IMR-90 (cell line): ENCODE measurements around the gene TAGLN. TPM values are rescaled to one million over a fixed set of nuclear protein-coding genes. Genes with fewer than 3 reads are reported as not detected.

Experiments
- ATAC-seq: fragments of 200-7000 bp; cut with Tn5 transposase; 2 replicates; pipeline ENCODE4 v1.9.1; 2020; ENCODE audit warnings: low read depth, mild to moderate bottlenecking, moderate library complexity
- BruUV-seq: library from RNA; stranded (reverse); fragments of 400-500 nt; replicated peaks from 2 replicates; lab custom pipeline; 2021; lab: Mats Ljungman, UMichigan
- CTCF ChIA-PET: fragments of 300-600 bp; formaldehyde crosslinking; extraction: SDS; loops from one replicate; lab custom pipeline; 2021; ENCODE audit warnings: antibody characterized with exemption; lab: Yijun Ruan, JAX
- POLR2A ChIA-PET: fragments of 300-600 bp; sonication (Branson Sonifier 250); formaldehyde crosslinking; loops from one replicate; lab custom pipeline; 2022; ENCODE audit warnings: antibody characterized with exemption; ENCODE audit not compliant: unreplicated experiment; lab: Charles Lee
- DNase-seq: peaks from one replicate; pipeline ENCODE4 v3.0.0; 2013
- H2AFZ ChIP-seq: replicated peaks from 2 replicates; pipeline ENCODE3; 2013; ENCODE audit warnings: low read length, mild to moderate bottlenecking; ENCODE audit not compliant: poor library complexity
- H2AK5ac ChIP-seq: 2 replicates; pipeline ENCODE4 v1.6.1; 2013; ENCODE audit warnings: low read depth, low read length, inconsistent platforms
- H2AK9ac ChIP-seq: replicated peaks from 2 replicates; pipeline ENCODE3; 2013; ENCODE audit warnings: mild to moderate bottlenecking, low read depth, low read length, moderate library complexity; ENCODE audit not compliant: poor library complexity
- H2BK120ac ChIP-seq: 2 replicates; pipeline ENCODE4 v1.6.1; 2013; ENCODE audit warnings: low read depth, low read length, inconsistent platforms
- H2BK15ac ChIP-seq: 3 replicates; pipeline ENCODE4 v1.6.1; 2013; ENCODE audit warnings: low read depth, low read length, inconsistent platforms
- H2BK20ac ChIP-seq: 2 replicates; pipeline ENCODE4 v1.6.1; 2013; ENCODE audit warnings: low read depth, mild to moderate bottlenecking, inconsistent platforms, low read length, moderate library complexity
- H2BK5ac ChIP-seq: 2 replicates; pipeline ENCODE4 v1.6.1; 2013; ENCODE audit warnings: mild to moderate bottlenecking, low read depth, low read length, inconsistent platforms; ENCODE audit not compliant: poor library complexity, severe bottlenecking
- H3K14ac ChIP-seq: replicated peaks from 2 replicates; pipeline ENCODE4 v1.6.1; 2013; ENCODE audit warnings: low read depth, low read length, inconsistent platforms
- H3K18ac ChIP-seq: 2 replicates; pipeline ENCODE4 v1.6.1; 2013; ENCODE audit warnings: low read depth, low read length, control low read depth
- H3K23ac ChIP-seq: 2 replicates; pipeline ENCODE4 v1.6.1; 2013; ENCODE audit warnings: low read depth, low read length, inconsistent platforms
- H3K27ac ChIP-seq: 2 replicates; pipeline ENCODE4 v1.5.1; 2013; ENCODE audit warnings: mild to moderate bottlenecking, control low read depth, low read length; ENCODE audit not compliant: insufficient read depth
- H3K27me3 ChIP-seq: 2 replicates; pipeline ENCODE4 v1.6.1; 2013; ENCODE audit warnings: low read length; ENCODE audit not compliant: control insufficient read depth, insufficient read depth
- H3K36me3 ChIP-seq: 2 replicates; pipeline ENCODE4 v1.6.1; 2013; ENCODE audit warnings: low read length, mixed read lengths; ENCODE audit not compliant: control insufficient read depth, insufficient read depth
- H3K4ac ChIP-seq: 2 replicates; pipeline ENCODE4 v1.6.1; 2013; ENCODE audit warnings: low read depth, low read length, inconsistent platforms
- H3K4me1 ChIP-seq: 2 replicates; pipeline ENCODE4 v1.6.1; 2013; ENCODE audit warnings: low read length, mixed read lengths; ENCODE audit not compliant: control insufficient read depth, insufficient read depth
- H3K4me2 ChIP-seq: 2 replicates; pipeline ENCODE4 v1.6.1; 2013; ENCODE audit warnings: low read depth, mild to moderate bottlenecking, control low read depth, low read length, moderate library complexity
- H3K4me3 ChIP-seq: 2 replicates; pipeline ENCODE4 v1.5.1; 2013; ENCODE audit warnings: low read depth, mild to moderate bottlenecking, control low read depth, low read length, moderate library complexity; ENCODE audit not compliant: insufficient read depth
- H3K56ac ChIP-seq: 2 replicates; pipeline ENCODE4 v1.6.1; 2013; ENCODE audit warnings: low read length, inconsistent platforms; ENCODE audit not compliant: insufficient read depth; ENCODE audit errors: extremely low read depth
- H3K79me1 ChIP-seq, 2 experiments: 2 replicates each; pipeline ENCODE4 v1.6.1; 2013; ENCODE audit warnings: low read length in 2 of 2, inconsistent platforms in 1 of 2, low read depth in 1 of 2
- H3K9ac ChIP-seq: 2 replicates; pipeline ENCODE4 v1.6.1; 2013; ENCODE audit warnings: low read depth, low read length, control low read depth
- H3K9me1 ChIP-seq: 2 replicates; pipeline ENCODE4 v1.6.1; 2013; ENCODE audit warnings: low read length, inconsistent platforms; ENCODE audit not compliant: insufficient read depth
- H3K9me3 ChIP-seq: 2 replicates; pipeline ENCODE4 v1.6.1; 2013; ENCODE audit warnings: low read length; ENCODE audit not compliant: control insufficient read depth, insufficient read depth
- H4K20me1 ChIP-seq: 2 replicates; pipeline ENCODE4 v1.6.1; 2013; ENCODE audit warnings: low read length, inconsistent platforms; ENCODE audit not compliant: insufficient read depth
- H4K5ac ChIP-seq: 2 replicates; pipeline ENCODE4 v1.6.1; 2013; ENCODE audit warnings: mild to moderate bottlenecking, low read depth, low read length, control low read depth
- H4K8ac ChIP-seq, 2 experiments: 2 replicates each; pipeline ENCODE4 v1.6.1; 2013; ENCODE audit warnings: low read depth in 2 of 2, low read length in 2 of 2, control low read depth in 1 of 2, inconsistent platforms in 1 of 2
- H4K91ac ChIP-seq: 2 replicates; pipeline ENCODE4 v1.6.1; 2013; ENCODE audit warnings: low read depth, low read length, inconsistent platforms; ENCODE audit not compliant: insufficient read depth
- BHLHE40 ChIP-seq: fragments of 150-350 bp; IDR thresholded peaks from 2 replicates; pipeline ENCODE4 v1.6.1; 2016; ENCODE audit warnings: mild to moderate bottlenecking, low read depth, low read length
- CEBPB ChIP-seq: IDR thresholded peaks from 2 replicates; pipeline ENCODE4 v1.6.1; 2012; ENCODE audit warnings: low read depth, low read length, improper control_type of control experiment
- CHD1 ChIP-seq: IDR thresholded peaks from 2 replicates; pipeline ENCODE4 v1.6.1; 2012; ENCODE audit warnings: low read depth, low read length, improper control_type of control experiment
- CTCF ChIP-seq: conservative IDR thresholded peaks from 2 replicates; pipeline ENCODE4 v1.5.1; 2012; ENCODE audit warnings: mild to moderate bottlenecking, low read depth, low read length, improper control_type of control experiment
- ELK1 ChIP-seq: fragments of 150-350 bp; IDR thresholded peaks from 2 replicates; pipeline ENCODE4 v1.6.1; 2016; ENCODE audit warnings: low read depth, mild to moderate bottlenecking, low read length, moderate library complexity, borderline replicate concordance
- FOS ChIP-seq: fragments of 150-350 bp; IDR thresholded peaks from 2 replicates; pipeline ENCODE4 v1.6.1; 2016; ENCODE audit warnings: low read depth, low read length
- MAFK ChIP-seq: IDR thresholded peaks from 2 replicates; pipeline ENCODE4 v1.6.1; 2012; ENCODE audit warnings: low read depth, low read length, improper control_type of control experiment
- MAZ ChIP-seq: IDR thresholded peaks from 2 replicates; pipeline ENCODE4 v1.6.1; 2012; ENCODE audit warnings: low read depth, mild to moderate bottlenecking, low read length, improper control_type of control experiment, moderate library complexity, borderline replicate concordance
- MXI1 ChIP-seq: IDR thresholded peaks from 2 replicates; pipeline ENCODE4 v1.6.1; 2012; ENCODE audit warnings: low read depth, mild to moderate bottlenecking, low read length, moderate library complexity, borderline replicate concordance
- NFE2L2 ChIP-seq: fragments of 150-350 bp; IDR thresholded peaks from 2 replicates; pipeline ENCODE4 v1.6.1; 2016; ENCODE audit warnings: low read depth, mild to moderate bottlenecking, low read length
- POLR2A ChIP-seq: IDR thresholded peaks from 2 replicates; pipeline ENCODE4 v1.6.1; 2012; ENCODE audit warnings: mild to moderate bottlenecking, low read depth, low read length
- RAD21 ChIP-seq: IDR thresholded peaks from 2 replicates; pipeline ENCODE4 v1.6.1; 2012; ENCODE audit warnings: low read length, improper control_type of control experiment
- RCOR1 ChIP-seq: IDR thresholded peaks from 2 replicates; pipeline ENCODE4 v1.6.1; 2012; ENCODE audit warnings: mild to moderate bottlenecking, low read length, improper control_type of control experiment; ENCODE audit not compliant: insufficient replicate concordance
- RFX5 ChIP-seq: IDR thresholded peaks from 2 replicates; pipeline ENCODE4 v1.8.0; 2012; ENCODE audit warnings: low read depth, mild to moderate bottlenecking, low read length, moderate library complexity
- SMC3 ChIP-seq: fragments of 150-350 bp; IDR thresholded peaks from 2 replicates; pipeline ENCODE4 v1.6.1; 2016; ENCODE audit warnings: low read depth, mild to moderate bottlenecking, antibody characterized with exemption, low read length, moderate library complexity
- WGBS, 2 experiments: methylation state at CpG; one replicate each; pipeline versions ENCODE4 v1.1.5 to v1.1.7; 2013; ENCODE audit warnings: missing lambda C conversion rate in 2 of 2; ENCODE audit not compliant: insufficient read length in 1 of 2; ENCODE audit errors: extremely low coverage in 2 of 2; 5-methylcytosine and 5-hydroxymethylcytosine counted together
- dilution Hi-C: fragments of 300-500 bp; cut with HindIII; formaldehyde crosslinking; loops from one replicate; pipeline ENCODE4 v1.14.3; 2018; ENCODE audit warnings: low sequenced_read_pairs; ENCODE audit not compliant: unreplicated experiment
- in situ Hi-C: fragments of 300-500 bp; cut with MboI; formaldehyde crosslinking; loops from 3 replicates; pipeline ENCODE4 v1.14.3; 2019; ENCODE audit warnings: low sequenced_read_pairs, inconsistent platforms, mixed read lengths
- intact Hi-C: fragments of 100-400 bp; cut with micrococcal nuclease; formaldehyde crosslinking; loops from 2 replicates; pipeline ENCODE4 v1.10.0; 2022
- polyA plus RNA-seq, 3 experiments: library from polyadenylated mRNA; depleted of rRNA; stranded (reverse); fragments of >200 nt; gene quantifications; 2 replicates each; pipeline ENCODE4 v1.2.3, GENCODE V29; 2012; ENCODE audit warnings: low replicate concordance in 1 of 3
- total RNA-seq: library from RNA; depleted of rRNA; stranded (reverse); fragments of >200 nt; gene quantifications from 2 replicates; pipeline ENCODE4 v1.2.3, GENCODE V29; 2012
- TF ChIP-seq, protein P1 (sequence below): fragments of 150-350 bp; IDR thresholded peaks from 2 replicates; pipeline ENCODE4 v1.6.1; 2017; ENCODE audit warnings: mild to moderate bottlenecking, antibody characterized with exemption, low read length, low read depth

Gene TAGLN
- total and polyA plus RNA-seq, 2 of the 4 experiments (the other 2 are of a cell fraction): 2,558 to 3,760 TPM

- peak overlapping the region; percentile 100 for H4K5ac ChIP-seq
- peak overlapping the region; percentile 90 for H3K9ac ChIP-seq
- peak overlapping the region; percentile 99 for H4K91ac ChIP-seq
- TF ChIP-seq MXI1: no peak
- TF ChIP-seq RCOR1: no peak
- TF ChIP-seq POLR2A: no peak
- no peak for TF ChIP-seq MAZ
- no peak for TF ChIP-seq NFE2L2
- TF ChIP-seq RFX5: no peak
- TF ChIP-seq, protein P1, sequence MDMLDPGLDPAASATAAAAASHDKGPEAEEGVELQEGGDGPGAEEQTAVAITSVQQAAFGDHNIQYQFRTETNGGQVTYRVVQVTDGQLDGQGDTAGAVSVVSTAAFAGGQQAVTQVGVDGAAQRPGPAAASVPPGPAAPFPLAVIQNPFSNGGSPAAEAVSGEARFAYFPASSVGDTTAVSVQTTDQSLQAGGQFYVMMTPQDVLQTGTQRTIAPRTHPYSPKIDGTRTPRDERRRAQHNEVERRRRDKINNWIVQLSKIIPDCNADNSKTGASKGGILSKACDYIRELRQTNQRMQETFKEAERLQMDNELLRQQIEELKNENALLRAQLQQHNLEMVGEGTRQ: no peak
- TF ChIP-seq ELK1: no peak
- TF ChIP-seq BHLHE40: no peak
- TF ChIP-seq CTCF: no peak
- TF ChIP-seq MAFK: no peak
- TF ChIP-seq CHD1: no peak
- TF ChIP-seq CEBPB: no peak
- TF ChIP-seq SMC3: no peak
- TF ChIP-seq RAD21: no peak
- no peak for TF ChIP-seq FOS
- H2BK20ac ChIP-seq: peak overlapping the region; percentile 96
- no peaks in the 10 kb centered on the region for H3K27me3 ChIP-seq
- peak overlapping the region; percentile 97 for H2BK120ac ChIP-seq
- DNase-seq (no peak), ATAC-seq (no peak)
- H4K20me1 ChIP-seq: no peaks in the 10 kb centered on the region
- WGBS, 2 experiments: 95% methylated on average over 7 of the region's 9 CpGs; no CpG with 5 or more reads in 1 of the 2 experiments
- peak overlapping the region; percentile 100 for H2BK15ac ChIP-seq
- peaks cover 40% of the 10 kb centered on the region for H3K4me1 ChIP-seq
- in situ Hi-C loops: no loop called here
- H3K79me1 ChIP-seq: peaks cover 18 to 58% of the 10 kb centered on the region in 2 experiments; a peak in 3 of 4 replicates
- peak overlapping the region; percentile 100 for H3K27ac ChIP-seq
- BruUV-seq: no TSS peak
- no peak overlapping the region for H2AFZ ChIP-seq
- ChIA-PET POLR2A (interaction anchor here (1.2 kb wide), 1 partner anchor 8 kb away, joined by 6 read pairs; no protein-coding TSS in a partner anchor), CTCF (interaction anchor here (2.0 kb wide), 1 partner anchor 8 kb away, joined by 6 read pairs; no protein-coding TSS in a partner anchor)
- peaks cover 28% of the 10 kb centered on the region for H3K9me1 ChIP-seq
- peak overlapping the region; percentile 95 to 99 for H4K8ac ChIP-seq
- H3K4me2 ChIP-seq: no peak overlapping the region
- H3K18ac ChIP-seq: peak overlapping the region; percentile 98
- dilution Hi-C loops: no loop called here
- H2AK9ac ChIP-seq: peak overlapping the region; percentile 37
- H3K36me3 ChIP-seq: peaks cover 44% of the 10 kb centered on the region
- H3K9me3 ChIP-seq: no peaks in the 10 kb centered on the region
- peak overlapping the region; percentile 98 for H3K56ac ChIP-seq
- H3K4me3 ChIP-seq: no peak overlapping the region
- intact Hi-C loops: no loop called here
- H3K4ac ChIP-seq: peak overlapping the region; percentile 99
- peak overlapping the region; percentile 98 for H3K14ac ChIP-seq
- peak overlapping the region; percentile 100 for H2AK5ac ChIP-seq
- H3K23ac ChIP-seq: peak overlapping the region; percentile 98
- peak overlapping the region; percentile 99 for H2BK5ac ChIP-seq
These were observed 19.8 kb downstream of the TAGLN start for GRCh38 chr11:117219001-117219400.
